Measurements from ENCODE around the gene MAPKAP1.

MAPKAP1 gene

DNA sequence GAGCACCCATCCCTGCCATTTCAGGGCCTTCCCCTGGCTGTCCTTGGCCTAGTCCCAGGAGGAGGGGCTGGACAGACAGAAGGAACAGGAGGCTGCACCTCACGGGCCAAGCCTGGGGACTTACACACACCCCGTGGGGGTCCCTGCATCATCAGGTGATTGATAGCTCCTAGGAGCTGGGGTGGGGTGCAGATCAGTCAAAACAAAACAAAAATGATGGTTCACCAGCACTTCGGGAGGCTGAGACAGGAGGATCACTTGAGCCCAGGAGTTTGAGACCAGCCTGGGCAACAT, 276.0 kb downstream of the MAPKAP1 start:
- TF ChIP-seq TEAD4 (IDR thresholded peaks at IDR 0.05) (no peak), CREB1 (IDR thresholded peaks at IDR 0.05; ENCODE audit: low read depth) (no peak), MAX (IDR thresholded peaks at IDR 0.05) (no peak), FOXM1 (IDR thresholded peaks at IDR 0.05; ENCODE audit: borderline replicate concordance, low read depth) (no peak)

GRCh38 chr9:125430161-125431011, 276.6 kb downstream of the MAPKAP1 start:
- no peak for TF ChIP-seq EGR1 (IDR thresholded peaks at IDR 0.05)
- TF ChIP-seq EP300 (IDR thresholded peaks at IDR 0.05; ENCODE audit: borderline replicate concordance): no peak
- TF ChIP-seq YY1 (IDR thresholded peaks at IDR 0.05; ENCODE audit: low read depth): no peak
- TF ChIP-seq TEAD4 (IDR thresholded peaks at IDR 0.05): no peak
- no peak for TF ChIP-seq FOXM1 (IDR thresholded peaks at IDR 0.05; ENCODE audit: borderline replicate concordance, low read depth)
- TF ChIP-seq TAF1 (IDR thresholded peaks at IDR 0.05; ENCODE audit: low read depth): no peak
- TF ChIP-seq CEBPB (IDR thresholded peaks at IDR 0.05): no peak
- no peak for TF ChIP-seq CREB1 (IDR thresholded peaks at IDR 0.05; ENCODE audit: low read depth)
- TF ChIP-seq, protein P1, sequence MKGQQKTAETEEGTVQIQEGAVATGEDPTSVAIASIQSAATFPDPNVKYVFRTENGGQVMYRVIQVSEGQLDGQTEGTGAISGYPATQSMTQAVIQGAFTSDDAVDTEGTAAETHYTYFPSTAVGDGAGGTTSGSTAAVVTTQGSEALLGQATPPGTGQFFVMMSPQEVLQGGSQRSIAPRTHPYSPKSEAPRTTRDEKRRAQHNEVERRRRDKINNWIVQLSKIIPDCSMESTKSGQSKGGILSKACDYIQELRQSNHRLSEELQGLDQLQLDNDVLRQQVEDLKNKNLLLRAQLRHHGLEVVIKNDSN (IDR thresholded peaks at IDR 0.05): no peak
- TF ChIP-seq REST (IDR thresholded peaks at IDR 0.05; ENCODE audit: low read depth): no peak
- no peak for TF ChIP-seq RAD21 (IDR thresholded peaks at IDR 0.05; ENCODE audit: low read depth)
- no peak for TF ChIP-seq ZBTB7A (IDR thresholded peaks at IDR 0.05; ENCODE audit: low read depth)
- TF ChIP-seq TCF12 (IDR thresholded peaks at IDR 0.05; ENCODE audit: low read depth): no peak
- TF ChIP-seq NFIC (IDR thresholded peaks at IDR 0.05): no peak
- no peak for TF ChIP-seq MAX (IDR thresholded peaks at IDR 0.05)

DNA sequence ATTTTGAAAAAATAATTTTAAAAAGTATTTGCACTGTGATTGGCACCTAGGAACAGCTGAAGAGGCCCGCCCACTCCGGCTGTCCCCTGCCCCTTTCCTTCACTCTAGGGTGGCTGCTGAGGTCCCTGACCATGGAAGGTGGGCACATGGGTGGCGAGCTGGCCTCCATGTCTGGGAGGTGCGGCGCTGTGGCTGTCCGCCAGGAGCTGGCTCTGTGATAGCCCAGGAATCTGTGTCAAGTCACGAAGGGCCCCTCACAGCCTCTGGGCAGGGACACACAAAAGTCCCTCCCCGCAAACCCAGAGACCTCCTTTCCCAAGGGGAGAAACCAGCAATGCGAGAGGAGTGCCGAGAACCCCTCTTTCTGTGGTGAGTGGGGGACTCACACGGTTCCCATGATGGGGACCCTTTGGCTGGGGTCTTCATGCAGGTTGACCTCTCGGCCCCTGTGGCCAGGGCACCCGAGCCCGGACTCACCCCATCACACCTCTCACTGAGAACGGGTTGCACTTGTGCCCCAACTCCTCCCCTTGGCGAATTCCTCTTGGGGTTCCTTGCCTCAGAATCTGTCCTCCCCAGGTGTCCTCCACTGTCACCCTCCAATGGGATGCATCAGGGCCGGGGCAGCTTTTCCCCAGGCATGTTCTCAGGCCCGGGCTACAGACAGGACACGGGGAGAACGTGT, 277.4 kb downstream of the MAPKAP1 start:
- TF ChIP-seq CEBPB (IDR thresholded peaks at IDR 0.05) (no peak), TCF12 (IDR thresholded peaks at IDR 0.05; ENCODE audit: low read depth) (no peak), ZBTB7A (IDR thresholded peaks at IDR 0.05; ENCODE audit: low read depth) (no peak), EGR1 (IDR thresholded peaks at IDR 0.05) (no peak), EP300 (IDR thresholded peaks at IDR 0.05; ENCODE audit: borderline replicate concordance) (no peak), MAX (IDR thresholded peaks at IDR 0.05) (no peak), REST (IDR thresholded peaks at IDR 0.05; ENCODE audit: low read depth) (no peak)

DNA sequence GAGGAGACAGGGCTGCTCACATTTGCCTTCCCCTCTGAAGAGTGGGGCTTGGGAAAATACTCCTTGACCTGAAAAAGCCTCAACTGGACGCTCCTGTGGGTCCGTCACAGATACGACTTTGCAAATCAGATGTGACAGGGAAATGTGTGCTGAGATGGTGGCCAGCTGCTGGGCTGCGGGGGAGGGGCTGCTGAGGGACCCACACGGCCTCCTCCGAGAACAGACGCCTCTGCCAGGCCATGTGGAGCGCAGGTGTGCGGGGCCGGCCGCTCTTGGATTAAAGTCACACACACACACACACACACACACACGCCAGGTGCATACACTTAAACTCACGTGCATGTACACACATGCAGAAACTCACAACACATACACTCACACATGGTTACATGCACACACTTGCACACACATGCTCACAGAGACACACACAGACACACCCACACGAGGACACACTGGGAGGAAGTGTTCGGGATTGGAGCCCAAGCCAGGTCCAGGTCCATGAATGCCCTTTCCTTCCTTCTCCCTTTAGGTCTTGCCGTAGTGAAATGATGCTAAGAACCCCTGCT, 278.0 kb downstream of the MAPKAP1 start:
- TF ChIP-seq EGR1 (IDR thresholded peaks at IDR 0.05): no peak
- TF ChIP-seq FOXM1 (IDR thresholded peaks at IDR 0.05; ENCODE audit: borderline replicate concordance, low read depth): no peak
- TF ChIP-seq TCF12 (IDR thresholded peaks at IDR 0.05; ENCODE audit: low read depth): no peak
- no peak for TF ChIP-seq CREB1 (IDR thresholded peaks at IDR 0.05; ENCODE audit: low read depth)
- no peak for TF ChIP-seq TAF1 (IDR thresholded peaks at IDR 0.05; ENCODE audit: low read depth)
- no peak for TF ChIP-seq NFIC (IDR thresholded peaks at IDR 0.05)
- TF ChIP-seq EP300 (IDR thresholded peaks at IDR 0.05; ENCODE audit: borderline replicate concordance): no peak
- TF ChIP-seq REST (IDR thresholded peaks at IDR 0.05; ENCODE audit: low read depth): no peak
- no peak for TF ChIP-seq MAX (IDR thresholded peaks at IDR 0.05)
- TF ChIP-seq CEBPB (IDR thresholded peaks at IDR 0.05): no peak
- TF ChIP-seq, protein P1 (IDR thresholded peaks at IDR 0.05): no peak
- TF ChIP-seq ZBTB7A (IDR thresholded peaks at IDR 0.05; ENCODE audit: low read depth): no peak
